Left ventricle myocardium inferior (tissue), 1 donor: ENCODE data around the gene PSTPIP1. TPM values are rescaled to one million over a fixed set of nuclear protein-coding genes. Genes with fewer than 3 reads are reported as not detected.

Experiments
- DNase-seq: peaks from one replicate; pipeline ENCODE4 v3.0.0-alpha.2; 2020
- H3K27ac ChIP-seq: fragments of 200-600 bp; replicated peaks from 2 replicates; pipeline ENCODE4 v1.8.0; 2021
- H3K27me3 ChIP-seq: fragments of 200-600 bp; 2 replicates; pipeline ENCODE4 v1.8.0; 2021; ENCODE audit warnings: low read depth
- H3K36me3 ChIP-seq: fragments of 200-600 bp; 2 replicates; pipeline ENCODE4 v1.8.0; 2021
- H3K4me1 ChIP-seq: fragments of 200-600 bp; 2 replicates; pipeline ENCODE4 v1.8.0; 2021
- H3K4me3 ChIP-seq: fragments of 200-600 bp; 2 replicates; pipeline ENCODE4 v1.8.0; 2021; ENCODE audit warnings: mild to moderate bottlenecking, moderate library complexity
- H3K9me3 ChIP-seq: fragments of 200-600 bp; replicated peaks from 2 replicates; pipeline ENCODE4 v1.8.0; 2021
- CTCF ChIP-seq: fragments of 200-600 bp; IDR thresholded peaks from 2 replicates; pipeline ENCODE4 v1.8.0; 2021; ENCODE audit warnings: antibody characterized with exemption, mild to moderate bottlenecking, borderline replicate concordance
- intact Hi-C: fragments of 100-400 bp; cut with micrococcal nuclease; formaldehyde crosslinking; loops from one replicate; pipeline ENCODE4 v1.11.0; 2022
- total RNA-seq: library from RNA; stranded (reverse); fragmentation: NEBNext Ultra II Directional; extraction: Animal tissue kit (Norgen Biotek cat#: 25700); gene quantifications from one replicate; pipeline ENCODE4 v1.2.1, GENCODE V29; 2021
- donor health status: DM: no; HTN: yes; CAD: no; lungs with severe emphysema.

PSTPIP1 gene
- total RNA-seq, 1 donor from 2014 or later, result 3.5 TPM

GRCh38 chr15:77002436-77002835 lies 7.5 kb downstream of the PSTPIP1 start:
- H3K27me3 ChIP-seq, result no peaks in the 10 kb centered on the region
- no peaks in the 10 kb centered on the region for H3K9me3 ChIP-seq
- intact Hi-C loops, result no loop called here
- DNase-seq, result no peak
- no peaks in the 10 kb centered on the region for H3K36me3 ChIP-seq
- no peaks in the 10 kb centered on the region for H3K4me1 ChIP-seq
- no peak for TF ChIP-seq CTCF
- peak overlapping the region; percentile 44 for H3K27ac ChIP-seq
- H3K4me3 ChIP-seq, result no peak overlapping the region

- DNase-seq, result peak; percentile 44
- intact Hi-C loops, result no loop called here
- peak overlapping the region; percentile 57 for H3K27ac ChIP-seq
- no peaks in the 10 kb centered on the region for H3K4me1 ChIP-seq
- no peaks in the 10 kb centered on the region for H3K9me3 ChIP-seq
- H3K36me3 ChIP-seq, result no peaks in the 10 kb centered on the region
- H3K27me3 ChIP-seq, result no peaks in the 10 kb centered on the region
- no peak overlapping the region for H3K4me3 ChIP-seq
- no peak for TF ChIP-seq CTCF
Measured at GRCh38 chr15:77002954-77003912, 8.3 kb downstream of the PSTPIP1 start.

- peak; percentile 66 for DNase-seq
- Histone ChIP-seq H3K4me1 (no peaks in the 10 kb centered on the region), H3K36me3 (no peaks in the 10 kb centered on the region), H3K9me3 (no peaks in the 10 kb centered on the region), H3K27ac (peak overlapping the region; percentile 48), H3K4me3 (no peak overlapping the region), H3K27me3 (no peaks in the 10 kb centered on the region)
- TF ChIP-seq CTCF, result no peak
- intact Hi-C loops, result no loop called here
Measured at GRCh38 chr15:77004189-77004588, 9.3 kb downstream of the PSTPIP1 start.

GRCh38 chr15:77009176-77009575 lies 14.2 kb downstream of the PSTPIP1 start:
- Histone ChIP-seq H3K4me3 (no peak overlapping the region), H3K36me3 (no peaks in the 10 kb centered on the region), H3K9me3 (no peaks in the 10 kb centered on the region), H3K4me1 (no peaks in the 10 kb centered on the region), H3K27ac (no peak overlapping the region), H3K27me3 (no peaks in the 10 kb centered on the region)
- no peak for DNase-seq
- intact Hi-C loops, result no loop called here
- no peak for TF ChIP-seq CTCF

GRCh38 chr15:77009646-77010311 lies 14.9 kb downstream of the PSTPIP1 start:
- no peak overlapping the region for H3K4me3 ChIP-seq
- no peaks in the 10 kb centered on the region for H3K9me3 ChIP-seq
- no peaks in the 10 kb centered on the region for H3K36me3 ChIP-seq
- intact Hi-C loops, result no loop called here
- no peaks in the 10 kb centered on the region for H3K27me3 ChIP-seq
- no peak for DNase-seq
- H3K4me1 ChIP-seq, result no peaks in the 10 kb centered on the region
- TF ChIP-seq CTCF, result no peak
- no peak overlapping the region for H3K27ac ChIP-seq
